SH-SY5Y (cell line): Measurements from ENCODE around the gene DLG2.

Source experiments
- GATA2 ChIP-seq: IDR thresholded peaks from 2 replicates; pipeline ENCODE4 v1.6.1; 2011; ENCODE audit warnings: mild to moderate bottlenecking, low read depth, low read length
- GATA3 ChIP-seq: IDR thresholded peaks from 2 replicates; pipeline ENCODE4 v1.6.1; 2011; ENCODE audit warnings: low read depth, mild to moderate bottlenecking, low read length, moderate library complexity

Gene DLG2

GRCh38 chr11:83681031-83681781, 1945.9 kb downstream of the DLG2 start:
- TF ChIP-seq GATA2 (no peak), GATA3 (no peak)

GRCh38 chr11:83680321-83680720, 1946.8 kb downstream of the DLG2 start:
- no peak for TF ChIP-seq GATA2
- TF ChIP-seq GATA3, result no peak

GRCh38 chr11:83678831-83679584, 1948.1 kb downstream of the DLG2 start:
- TF ChIP-seq GATA3 (no peak), GATA2 (no peak)

GRCh38 chr11:83677730-83678129, 1949.4 kb downstream of the DLG2 start:
- TF ChIP-seq GATA3, result no peak
- TF ChIP-seq GATA2, result no peak

GRCh38 chr11:83676056-83676601, 1951.0 kb downstream of the DLG2 start:
- no peak for TF ChIP-seq GATA3
- no peak for TF ChIP-seq GATA2

GRCh38 chr11:83674102-83674896, 1952.8 kb downstream of the DLG2 start:
- TF ChIP-seq GATA2 (no peak), GATA3 (no peak)

GRCh38 chr11:83671289-83671688, 1955.9 kb downstream of the DLG2 start:
- TF ChIP-seq GATA3 (no peak), GATA2 (no peak)

GRCh38 chr11:83666149-83666548, 1961.0 kb downstream of the DLG2 start:
- TF ChIP-seq GATA2 (no peak), GATA3 (no peak)

- TF ChIP-seq GATA2 (no peak), GATA3 (no peak)
Measured at GRCh38 chr11:83663988-83664387, 1963.2 kb downstream of the DLG2 start.

GRCh38 chr11:83663446-83663845, 1963.7 kb downstream of the DLG2 start:
- TF ChIP-seq GATA2 (no peak), GATA3 (no peak)

GRCh38 chr11:83662494-83662893, 1964.7 kb downstream of the DLG2 start:
- TF ChIP-seq GATA3 (no peak), GATA2 (no peak)

GRCh38 chr11:83661491-83662350, 1965.4 kb downstream of the DLG2 start:
- TF ChIP-seq GATA3, result no peak
- TF ChIP-seq GATA2, result no peak

GRCh38 chr11:83659466-83659865, 1967.7 kb downstream of the DLG2 start:
- no peak for TF ChIP-seq GATA3
- TF ChIP-seq GATA2, result no peak

GRCh38 chr11:83656796-83657330, 1970.3 kb downstream of the DLG2 start:
- TF ChIP-seq GATA2, result no peak
- no peak for TF ChIP-seq GATA3

- TF ChIP-seq GATA2, result no peak
- no peak for TF ChIP-seq GATA3
Measured at GRCh38 chr11:83655976-83656375, 1971.2 kb downstream of the DLG2 start.
